Measurements from ENCODE around the gene DUS1L. TPM values are rescaled to one million over a fixed set of nuclear protein-coding genes. Genes with fewer than 3 reads are reported as not detected.

The DUS1L gene
- total and polyA plus RNA-seq, 9 donors = 15.0 to 72.4 (median 62.5) TPM

- WGBS, 3 donors = 86 to 88% (median 87%) methylated on average over 17 to 28 of the region's 28 CpGs
- TF ChIP-seq POLR2A (IDR thresholded peaks at IDR 0.05) = no peak
- no peak for TF ChIP-seq EP300 (IDR thresholded peaks at IDR 0.05)
- no peak for TF ChIP-seq CTCF (IDR thresholded peaks at IDR 0.05)
- H3K36me3 ChIP-seq = no peaks in the 10 kb centered on the region
- H3K27ac ChIP-seq = no peak overlapping the region
- H3K9me3 ChIP-seq = no peaks in the 10 kb centered on the region
- no peaks in the 10 kb centered on the region for H3K27me3 ChIP-seq
- H3K4me3 ChIP-seq = no peak overlapping the region
- peaks cover under 1% of the 10 kb centered on the region for H3K4me1 ChIP-seq (ENCODE audit: insufficient read depth)
- intact Hi-C loops (cut with DNase I) = loop anchor here in 2 of 4 donors (5.0 kb wide), 1 partner anchor 54 kb away; the partner anchor contains the start of gene NOTUM (in 2 of the 2)
- no peak for DNase-seq
Observed at GRCh38 chr17:82016061-82016874, 49.3 kb downstream of the DUS1L start.

DNA sequence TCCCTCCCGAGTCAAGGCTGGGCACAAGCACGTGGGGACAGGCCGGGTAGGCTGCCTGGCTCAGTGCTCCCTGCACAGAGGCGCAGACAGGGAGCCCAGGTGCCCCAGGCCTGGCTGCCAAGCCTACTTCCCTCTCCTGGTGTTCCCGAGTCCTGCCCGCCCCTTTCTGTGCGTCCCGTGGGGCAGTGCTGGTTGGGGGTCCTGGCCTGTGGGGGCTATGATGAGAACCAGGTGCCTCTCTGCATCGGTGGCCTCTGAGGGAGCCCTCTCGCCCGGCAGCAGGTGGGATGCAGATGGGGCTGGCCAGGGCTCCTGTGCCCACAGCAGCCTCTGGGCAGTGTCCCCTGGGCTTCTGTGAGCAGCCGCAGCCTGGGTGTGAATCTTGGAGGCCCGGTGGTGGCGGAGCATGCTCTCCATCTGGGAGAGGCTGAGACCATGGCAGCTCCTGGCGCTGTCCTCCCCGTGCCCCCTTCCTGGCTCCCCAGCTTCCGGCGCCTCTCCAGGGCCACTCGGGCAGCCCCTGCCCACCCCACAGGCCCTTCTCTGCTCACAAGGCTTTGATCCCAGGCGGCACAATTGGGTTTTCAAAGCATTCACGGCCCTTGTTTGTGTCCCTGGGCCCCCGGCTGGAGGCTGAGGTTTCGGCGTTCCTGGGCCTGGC, 50.2 kb downstream of the DUS1L start:
- intact Hi-C loops (cut with DNase I) = loop anchor here in 2 of 4 donors (5.0 kb wide), 1 partner anchor 53 kb away; the partner anchor contains the start of gene NOTUM (in 2 of the 2)
- WGBS, 3 donors = 83 to 86% (median 85%) methylated on average over 23 to 24 of the region's 24 CpGs

GRCh38 chr17:82014971-82015310, 50.7 kb downstream of the DUS1L start:
- Histone ChIP-seq H3K36me3 (no peaks in the 10 kb centered on the region), H3K9me3 (no peaks in the 10 kb centered on the region), H3K4me1 (ENCODE audit: insufficient read depth) (no peaks in the 10 kb centered on the region), H3K4me3 (no peak overlapping the region), H3K27ac (no peak overlapping the region), H3K27me3 (no peaks in the 10 kb centered on the region)
- 86 to 88% (median 87%) methylated on average over 13 of the region's 13 CpGs for WGBS, 3 donors
- TF ChIP-seq EP300 (IDR thresholded peaks at IDR 0.05) (no peak), POLR2A (IDR thresholded peaks at IDR 0.05) (no peak), CTCF (IDR thresholded peaks at IDR 0.05) (no peak)
- intact Hi-C loops (cut with DNase I) = loop anchor here in 2 of 4 donors (5.0 kb wide), 1 partner anchor 53 kb away; the partner anchor contains the start of gene NOTUM (in 2 of the 2)
- DNase-seq = no peak

More for the DNA sequence above, 50.2 kb downstream of the DUS1L start:
- H3K4me1 ChIP-seq (ENCODE audit: insufficient read depth) = no peaks in the 10 kb centered on the region
- H3K4me3 ChIP-seq = no peak overlapping the region
- no peak for TF ChIP-seq POLR2A (IDR thresholded peaks at IDR 0.05)
- no peak for TF ChIP-seq CTCF (IDR thresholded peaks at IDR 0.05)
- no peak for TF ChIP-seq EP300 (IDR thresholded peaks at IDR 0.05)
- H3K9me3 ChIP-seq = no peaks in the 10 kb centered on the region
- no peaks in the 10 kb centered on the region for H3K36me3 ChIP-seq
- no peaks in the 10 kb centered on the region for H3K27me3 ChIP-seq
- H3K27ac ChIP-seq = no peak overlapping the region
- DNase-seq = no peak

- intact Hi-C loops (cut with DNase I) = no loop called here
- TF ChIP-seq EP300 (IDR thresholded peaks at IDR 0.05) (no peak), POLR2A (IDR thresholded peaks at IDR 0.05) (no peak), CTCF (IDR thresholded peaks at IDR 0.05) (no peak)
- no peaks in the 10 kb centered on the region for H3K9me3 ChIP-seq
- H3K4me3 ChIP-seq = no peak overlapping the region
- no peaks in the 10 kb centered on the region for H3K4me1 ChIP-seq (ENCODE audit: insufficient read depth)
- DNase-seq = no peak
- 74 to 81% (median 75%) methylated on average over 23 of the region's 23 CpGs for WGBS, 3 donors
- no peak overlapping the region for H3K27ac ChIP-seq
- H3K36me3 ChIP-seq = no peaks in the 10 kb centered on the region
- H3K27me3 ChIP-seq = no peaks in the 10 kb centered on the region
Observed at GRCh38 chr17:82014432-82014831, 51.2 kb downstream of the DUS1L start.
